Liver (tissue), 9 donors: ENCODE results near the gene DENND11. TPM values are rescaled to one million over a fixed set of nuclear protein-coding genes. Genes with fewer than 3 reads are reported as not detected.
A peak's percentile ranks its signal among the peaks of the same experiment; 100 is the strongest.

Experiments used
- DNase-seq: peaks from one replicate; pipeline ENCODE4 v3.0.0-alpha.2; 2017; ENCODE audit warnings: low spot score
- H3K27ac ChIP-seq, 2 donors: one replicate each; pipeline ENCODE4 v1.7.0; 2013; ENCODE audit warnings: inconsistent platforms in 2 of 2, low read length in 2 of 2, control low read depth in 1 of 2, low read depth in 1 of 2, mild to moderate bottlenecking in 1 of 2
- H3K27me3 ChIP-seq, 4 donors: one replicate each; pipeline versions ENCODE4 v1.6.1 to v1.7.0; 2013; ENCODE audit warnings: low read length in 3 of 4, inconsistent platforms in 1 of 4, mild to moderate bottlenecking in 1 of 4, moderate library complexity in 1 of 4; ENCODE audit not compliant: control insufficient read depth in 4 of 4, insufficient read depth in 4 of 4
- H3K36me3 ChIP-seq, 4 donors: one replicate each; pipeline versions ENCODE4 v1.6.1 to v1.7.0; 2013; ENCODE audit warnings: low read length in 3 of 4, mild to moderate bottlenecking in 3 of 4, low read depth in 1 of 4, moderate library complexity in 1 of 4; ENCODE audit not compliant: control insufficient read depth in 4 of 4, insufficient read depth in 3 of 4
- H3K4me1 ChIP-seq, 4 donors: one replicate each; pipeline versions ENCODE4 v1.6.1 to v1.7.0; 2013; ENCODE audit warnings: low read length in 3 of 4, mild to moderate bottlenecking in 3 of 4, moderate library complexity in 1 of 4; ENCODE audit not compliant: control insufficient read depth in 4 of 4, insufficient read depth in 4 of 4
- H3K4me3 ChIP-seq, 3 donors: one replicate each; pipeline versions ENCODE4 v1.6.1 to v1.7.0; 2013; ENCODE audit warnings: low read length in 3 of 3, control low read depth in 1 of 3, low read depth in 1 of 3, mild to moderate bottlenecking in 1 of 3
- H3K9ac ChIP-seq, 2 donors: one replicate each; pipeline ENCODE4 v1.7.0; 2013; ENCODE audit warnings: low read length in 2 of 2, mild to moderate bottlenecking in 2 of 2, moderate library complexity in 2 of 2, control low read depth in 1 of 2, low read depth in 1 of 2
- H3K9me3 ChIP-seq, 4 donors: one replicate each; pipeline versions ENCODE4 v1.6.1 to v1.7.0; 2013; ENCODE audit warnings: low read length in 3 of 4; ENCODE audit not compliant: control insufficient read depth in 4 of 4
- EGR1 ChIP-seq, 2 donors: IDR thresholded peaks; 2 replicates each; pipeline ENCODE4 v1.6.1; 2016 to 2018; ENCODE audit warnings: antibody characterized with exemption in 2 of 2, low read depth in 2 of 2
- FOXA1 ChIP-seq: IDR thresholded peaks from 2 replicates; pipeline ENCODE4 v1.6.1; 2016; ENCODE audit warnings: antibody characterized with exemption
- FOXA2 ChIP-seq: IDR thresholded peaks from 2 replicates; pipeline ENCODE4 v1.6.1; 2016; ENCODE audit warnings: antibody characterized with exemption
- GABPA ChIP-seq, 2 donors: IDR thresholded peaks in 1 of 2; conservative IDR thresholded peaks in 1 of 2; 2 replicates each; pipeline ENCODE4 v1.6.1; 2016; ENCODE audit warnings: antibody characterized with exemption in 2 of 2, mild to moderate bottlenecking in 1 of 2, moderate library complexity in 1 of 2
- HNF4A ChIP-seq, 2 donors: conservative IDR thresholded peaks; 2 replicates each; pipeline ENCODE4 v1.6.1; 2016; ENCODE audit warnings: antibody characterized with exemption in 2 of 2, mild to moderate bottlenecking in 2 of 2
- HNF4G ChIP-seq: IDR thresholded peaks from 2 replicates; pipeline ENCODE4 v1.6.1; 2016; ENCODE audit warnings: antibody characterized with exemption
- JUND ChIP-seq, 2 donors: IDR thresholded peaks; 2 replicates each; pipeline ENCODE4 v1.6.1; 2016; ENCODE audit warnings: antibody characterized with exemption in 2 of 2
- NR2F2 ChIP-seq: IDR thresholded peaks from 2 replicates; pipeline ENCODE4 v1.6.1; 2016; ENCODE audit warnings: antibody characterized with exemption
- RAD21 ChIP-seq, 2 donors: IDR thresholded peaks; 2 replicates each; pipeline ENCODE4 v1.6.1; 2016; ENCODE audit warnings: antibody characterized with exemption in 2 of 2, mild to moderate bottlenecking in 2 of 2
- RXRA ChIP-seq, 2 donors: IDR thresholded peaks; 2 replicates each; pipeline ENCODE4 v1.6.1; 2017 to 2018; ENCODE audit warnings: antibody characterized with exemption in 2 of 2, mild to moderate bottlenecking in 1 of 2
- SP1 ChIP-seq: IDR thresholded peaks from 2 replicates; pipeline ENCODE4 v1.6.1; 2018; ENCODE audit warnings: antibody characterized with exemption, mild to moderate bottlenecking
- TAF1 ChIP-seq: conservative IDR thresholded peaks from 2 replicates; pipeline ENCODE4 v1.6.1; 2016; ENCODE audit warnings: antibody characterized with exemption, mild to moderate bottlenecking
- YY1 ChIP-seq: IDR thresholded peaks from 2 replicates; pipeline ENCODE4 v1.6.1; 2016; ENCODE audit warnings: antibody characterized with exemption, mild to moderate bottlenecking
- WGBS: extraction: QIAGEN DNeasy Blood & Tissue Kit; methylation state at CpG from one replicate; pipeline ENCODE4 v1.1.7; 2013; 5-methylcytosine and 5-hydroxymethylcytosine counted together
- polyA plus RNA-seq, 2 donors: library from polyadenylated mRNA; stranded (reverse) in 1 of 2; unstranded in 1 of 2; fragments of 200-250 nt in 1 of 2; fragments of >200 nt in 1 of 2; fragmentation: Nextera tagmentation in 1 of 2; extraction: Ambion mirVana in 1 of 2; gene quantifications; one replicate each; pipeline versions ENCODE4 v1.2.1 to v1.2.3, GENCODE V29; 2013 to 2015
- total RNA-seq, 2 donors: library from RNA; depleted of rRNA; stranded (reverse); fragments of >200 nt; gene quantifications; one replicate each; pipeline ENCODE4 v1.2.3, GENCODE V29; 2014
- TF ChIP-seq, protein P1 (sequence below): fragments of 150-350 bp; IDR thresholded peaks from 2 replicates; pipeline ENCODE4 v1.5.1; 2017; ENCODE audit warnings: improper control_type of control experiment, low read depth, low read length; ENCODE audit not compliant: missing input control
- TF ChIP-seq, protein P2 (sequence below): IDR thresholded peaks from 2 replicates; pipeline ENCODE4 v1.6.1; 2016; ENCODE audit warnings: antibody characterized with exemption
- TF ChIP-seq, protein P3 (sequence below): IDR thresholded peaks from 2 replicates; pipeline ENCODE4 v1.6.1; 2016; ENCODE audit warnings: antibody characterized with exemption
- TF ChIP-seq, protein P4 (sequence below): IDR thresholded peaks from 2 replicates; pipeline ENCODE4 v1.6.1; 2016; ENCODE audit warnings: antibody characterized with exemption, mild to moderate bottlenecking
- TF ChIP-seq, protein P5 (sequence below): IDR thresholded peaks from 2 replicates; pipeline ENCODE4 v1.6.1; 2016; ENCODE audit warnings: antibody characterized with exemption
- donor health status: healthy.
- donor health status: healthy.
- donor health status: healthy.
- donor health status: healthy.
- donor health status: healthy.

The DENND11 gene
- total and polyA plus RNA-seq, 4 donors, result 8.4 to 48.4 (median 12.8) TPM

DNA sequence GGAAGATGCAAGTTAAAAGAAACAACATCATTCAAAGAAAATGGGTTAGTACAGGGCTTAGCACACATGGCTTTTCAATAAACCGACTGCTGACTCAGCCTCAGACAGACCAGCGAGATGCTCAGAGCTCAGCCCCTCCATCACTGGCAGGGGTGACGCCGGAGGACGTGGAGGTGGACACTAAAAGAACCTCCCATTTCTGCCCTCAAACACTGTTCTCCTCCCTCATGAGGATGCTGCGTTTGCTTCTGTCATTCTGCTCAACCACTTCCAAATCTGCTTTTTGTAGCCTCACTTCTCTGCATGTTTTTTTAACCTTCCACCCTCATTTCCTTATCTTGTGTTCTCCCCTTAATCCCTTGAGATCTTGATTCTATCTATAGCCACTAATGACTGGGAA, 15.3 kb downstream of the DENND11 start:
- peaks cover 6 to 36% (median 26%) of the 10 kb centered on the region in 4 donors for H3K4me1 ChIP-seq
- no peak overlapping the region for H3K4me3 ChIP-seq
- H3K36me3 ChIP-seq, result peaks cover 0 to 15% (median 5%) of the 10 kb centered on the region in 4 donors
- 96% methylated on average over 6 of the region's 6 CpGs for WGBS
- H3K9ac ChIP-seq, result no peak overlapping the region
- TF ChIP-seq YY1 (no peak), SP1 (no peak)
- H3K27me3 ChIP-seq, result no peaks in the 10 kb centered on the region
- no peak for DNase-seq
- H3K9me3 ChIP-seq, result no peaks in the 10 kb centered on the region
- H3K27ac ChIP-seq, result peak overlapping the region in 1 of 2 donors; percentile 50

DNA sequence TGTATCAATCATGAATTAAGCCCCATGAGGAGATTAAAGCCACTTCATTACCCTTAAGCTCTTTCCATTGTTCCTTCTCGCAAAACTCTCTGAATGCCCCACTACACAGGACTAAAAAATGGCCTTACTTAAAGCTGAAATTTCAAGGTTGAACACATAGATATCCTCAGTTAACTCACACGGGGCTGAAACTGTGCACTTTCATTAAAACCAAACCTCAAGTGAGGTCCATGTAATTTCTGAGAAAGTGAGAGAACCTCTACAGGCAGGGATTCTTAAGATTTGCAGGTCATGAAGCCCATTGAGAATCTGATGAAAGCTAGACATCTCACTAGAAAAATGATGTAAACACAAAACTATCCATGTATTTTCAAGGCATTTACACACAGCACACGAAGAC, 15.9 kb downstream of the DENND11 start:
- H3K36me3 ChIP-seq, result peaks cover 0 to 19% (median 9%) of the 10 kb centered on the region in 4 donors
- peak; percentile 13 for TF ChIP-seq YY1
- TF ChIP-seq FOXA2, result no peak
- no peak for TF ChIP-seq HNF4A (conservative IDR thresholded peaks at IDR 0.05)
- no peak for DNase-seq
- H3K9me3 ChIP-seq, result no peaks in the 10 kb centered on the region
- H3K27me3 ChIP-seq, result no peaks in the 10 kb centered on the region
- H3K9ac ChIP-seq, result no peak overlapping the region
- H3K27ac ChIP-seq, result peak overlapping the region in 1 of 2 donors; percentile 67
- peaks cover 6 to 35% (median 24%) of the 10 kb centered on the region in 4 donors for H3K4me1 ChIP-seq
- no peak overlapping the region for H3K4me3 ChIP-seq
- 91% methylated on average over 3 of the region's 3 CpGs for WGBS

DNA sequence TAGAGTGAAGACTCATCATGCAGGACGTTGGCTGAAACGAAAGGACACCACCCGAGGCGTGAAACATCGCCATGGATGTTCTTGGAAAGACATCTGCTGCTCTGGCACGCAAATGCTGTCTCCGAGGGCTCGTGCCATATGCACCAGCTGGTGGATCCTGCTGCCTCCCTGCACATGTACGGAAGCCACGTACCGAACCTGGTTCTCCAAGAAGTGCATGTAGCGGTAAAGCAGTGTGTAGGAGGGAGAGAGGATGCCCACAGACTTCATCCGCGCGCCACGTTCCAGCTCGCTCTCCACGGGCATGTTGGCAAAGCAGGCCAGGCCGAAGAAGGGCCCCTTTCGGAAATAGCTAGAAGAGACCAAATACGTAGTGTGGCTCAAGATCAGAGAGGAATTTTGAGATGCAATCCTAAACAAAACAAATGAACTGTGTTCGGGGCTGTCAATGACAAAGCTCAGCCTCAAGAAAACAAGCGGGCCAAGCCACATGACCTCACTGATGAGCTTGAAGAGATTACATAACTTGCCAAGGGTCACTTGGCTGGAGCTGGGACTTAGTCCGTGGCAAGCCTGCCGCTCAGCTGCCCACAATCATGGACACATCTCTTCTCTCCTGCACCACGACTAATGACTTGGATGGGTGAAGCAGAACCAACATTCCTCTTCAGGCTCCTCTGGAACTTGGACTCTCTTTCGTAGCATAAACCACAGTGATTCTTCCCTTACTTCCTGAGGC, 16.5 kb downstream of the DENND11 start:
- peaks cover 0 to 20% (median 11%) of the 10 kb centered on the region in 4 donors for H3K36me3 ChIP-seq
- WGBS, result 77% methylated on average over 27 of the region's 27 CpGs
- no peaks in the 10 kb centered on the region for H3K27me3 ChIP-seq
- H3K9ac ChIP-seq, result no peak overlapping the region
- TF ChIP-seq FOXA1, result no peak
- TF ChIP-seq FOXA2, result peak; percentile 68
- TF ChIP-seq JUND (IDR thresholded peaks at IDR 0.05), result peak in 1 of 2 donors; percentile 66
- TF ChIP-seq, protein P1, sequence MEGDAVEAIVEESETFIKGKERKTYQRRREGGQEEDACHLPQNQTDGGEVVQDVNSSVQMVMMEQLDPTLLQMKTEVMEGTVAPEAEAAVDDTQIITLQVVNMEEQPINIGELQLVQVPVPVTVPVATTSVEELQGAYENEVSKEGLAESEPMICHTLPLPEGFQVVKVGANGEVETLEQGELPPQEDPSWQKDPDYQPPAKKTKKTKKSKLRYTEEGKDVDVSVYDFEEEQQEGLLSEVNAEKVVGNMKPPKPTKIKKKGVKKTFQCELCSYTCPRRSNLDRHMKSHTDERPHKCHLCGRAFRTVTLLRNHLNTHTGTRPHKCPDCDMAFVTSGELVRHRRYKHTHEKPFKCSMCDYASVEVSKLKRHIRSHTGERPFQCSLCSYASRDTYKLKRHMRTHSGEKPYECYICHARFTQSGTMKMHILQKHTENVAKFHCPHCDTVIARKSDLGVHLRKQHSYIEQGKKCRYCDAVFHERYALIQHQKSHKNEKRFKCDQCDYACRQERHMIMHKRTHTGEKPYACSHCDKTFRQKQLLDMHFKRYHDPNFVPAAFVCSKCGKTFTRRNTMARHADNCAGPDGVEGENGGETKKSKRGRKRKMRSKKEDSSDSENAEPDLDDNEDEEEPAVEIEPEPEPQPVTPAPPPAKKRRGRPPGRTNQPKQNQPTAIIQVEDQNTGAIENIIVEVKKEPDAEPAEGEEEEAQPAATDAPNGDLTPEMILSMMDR, result no peak
- no peak for TF ChIP-seq SP1
- TF ChIP-seq RAD21 (IDR thresholded peaks at IDR 0.05), result peak in 1 of 2 donors; percentile 10
- peak; percentile 80 to 92 for TF ChIP-seq HNF4A (conservative IDR thresholded peaks at IDR 0.05)
- TF ChIP-seq TAF1, result no peak
- TF ChIP-seq GABPA (IDR thresholded peaks at IDR 0.05 in 1 of 2, conservative IDR thresholded peaks at IDR 0.05 in 1 of 2), result peak in 1 of 2 donors; percentile 44
- TF ChIP-seq EGR1 (IDR thresholded peaks at IDR 0.05; ENCODE audit: low read depth in 2 of 2), result no peak
- TF ChIP-seq, protein P2, sequence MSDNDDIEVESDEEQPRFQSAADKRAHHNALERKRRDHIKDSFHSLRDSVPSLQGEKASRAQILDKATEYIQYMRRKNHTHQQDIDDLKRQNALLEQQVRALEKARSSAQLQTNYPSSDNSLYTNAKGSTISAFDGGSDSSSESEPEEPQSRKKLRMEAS, result no peak
- TF ChIP-seq, protein P3, sequence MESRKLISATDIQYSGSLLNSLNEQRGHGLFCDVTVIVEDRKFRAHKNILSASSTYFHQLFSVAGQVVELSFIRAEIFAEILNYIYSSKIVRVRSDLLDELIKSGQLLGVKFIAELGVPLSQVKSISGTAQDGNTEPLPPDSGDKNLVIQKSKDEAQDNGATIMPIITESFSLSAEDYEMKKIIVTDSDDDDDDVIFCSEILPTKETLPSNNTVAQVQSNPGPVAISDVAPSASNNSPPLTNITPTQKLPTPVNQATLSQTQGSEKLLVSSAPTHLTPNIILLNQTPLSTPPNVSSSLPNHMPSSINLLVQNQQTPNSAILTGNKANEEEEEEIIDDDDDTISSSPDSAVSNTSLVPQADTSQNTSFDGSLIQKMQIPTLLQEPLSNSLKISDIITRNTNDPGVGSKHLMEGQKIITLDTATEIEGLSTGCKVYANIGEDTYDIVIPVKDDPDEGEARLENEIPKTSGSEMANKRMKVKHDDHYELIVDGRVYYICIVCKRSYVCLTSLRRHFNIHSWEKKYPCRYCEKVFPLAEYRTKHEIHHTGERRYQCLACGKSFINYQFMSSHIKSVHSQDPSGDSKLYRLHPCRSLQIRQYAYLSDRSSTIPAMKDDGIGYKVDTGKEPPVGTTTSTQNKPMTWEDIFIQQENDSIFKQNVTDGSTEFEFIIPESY, result no peak
- TF ChIP-seq HNF4G, result peak; percentile 41
- TF ChIP-seq YY1, result peak; percentile 57
- no peak for TF ChIP-seq NR2F2
- TF ChIP-seq, protein P4, sequence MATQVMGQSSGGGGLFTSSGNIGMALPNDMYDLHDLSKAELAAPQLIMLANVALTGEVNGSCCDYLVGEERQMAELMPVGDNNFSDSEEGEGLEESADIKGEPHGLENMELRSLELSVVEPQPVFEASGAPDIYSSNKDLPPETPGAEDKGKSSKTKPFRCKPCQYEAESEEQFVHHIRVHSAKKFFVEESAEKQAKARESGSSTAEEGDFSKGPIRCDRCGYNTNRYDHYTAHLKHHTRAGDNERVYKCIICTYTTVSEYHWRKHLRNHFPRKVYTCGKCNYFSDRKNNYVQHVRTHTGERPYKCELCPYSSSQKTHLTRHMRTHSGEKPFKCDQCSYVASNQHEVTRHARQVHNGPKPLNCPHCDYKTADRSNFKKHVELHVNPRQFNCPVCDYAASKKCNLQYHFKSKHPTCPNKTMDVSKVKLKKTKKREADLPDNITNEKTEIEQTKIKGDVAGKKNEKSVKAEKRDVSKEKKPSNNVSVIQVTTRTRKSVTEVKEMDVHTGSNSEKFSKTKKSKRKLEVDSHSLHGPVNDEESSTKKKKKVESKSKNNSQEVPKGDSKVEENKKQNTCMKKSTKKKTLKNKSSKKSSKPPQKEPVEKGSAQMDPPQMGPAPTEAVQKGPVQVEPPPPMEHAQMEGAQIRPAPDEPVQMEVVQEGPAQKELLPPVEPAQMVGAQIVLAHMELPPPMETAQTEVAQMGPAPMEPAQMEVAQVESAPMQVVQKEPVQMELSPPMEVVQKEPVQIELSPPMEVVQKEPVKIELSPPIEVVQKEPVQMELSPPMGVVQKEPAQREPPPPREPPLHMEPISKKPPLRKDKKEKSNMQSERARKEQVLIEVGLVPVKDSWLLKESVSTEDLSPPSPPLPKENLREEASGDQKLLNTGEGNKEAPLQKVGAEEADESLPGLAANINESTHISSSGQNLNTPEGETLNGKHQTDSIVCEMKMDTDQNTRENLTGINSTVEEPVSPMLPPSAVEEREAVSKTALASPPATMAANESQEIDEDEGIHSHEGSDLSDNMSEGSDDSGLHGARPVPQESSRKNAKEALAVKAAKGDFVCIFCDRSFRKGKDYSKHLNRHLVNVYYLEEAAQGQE, result no peak
- TF ChIP-seq, protein P5, sequence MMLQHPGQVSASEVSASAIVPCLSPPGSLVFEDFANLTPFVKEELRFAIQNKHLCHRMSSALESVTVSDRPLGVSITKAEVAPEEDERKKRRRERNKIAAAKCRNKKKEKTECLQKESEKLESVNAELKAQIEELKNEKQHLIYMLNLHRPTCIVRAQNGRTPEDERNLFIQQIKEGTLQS, result no peak
- TF ChIP-seq RXRA (IDR thresholded peaks at IDR 0.05), result peak; percentile 34 to 77
- no peaks in the 10 kb centered on the region for H3K9me3 ChIP-seq
- H3K4me1 ChIP-seq, result peaks cover 6 to 29% (median 22%) of the 10 kb centered on the region in 4 donors
- no peak for DNase-seq
- H3K27ac ChIP-seq, result peak overlapping the region; percentile 36 to 67
- no peak overlapping the region for H3K4me3 ChIP-seq
